Liver (tissue), 3 donors: ENCODE measurements around the gene CIC.

Experiments used
- ATF3 ChIP-seq: IDR thresholded peaks from 2 replicates; pipeline ENCODE4 v1.6.1; 2016; ENCODE audit warnings: antibody characterized with exemption
- CTCF ChIP-seq: fragments of 150-350 bp; IDR thresholded peaks from 2 replicates; pipeline ENCODE4 v1.5.1; 2017; ENCODE audit warnings: improper control_type of control experiment, low read depth, low read length; ENCODE audit not compliant: missing input control
- EGR1 ChIP-seq, 2 donors: IDR thresholded peaks; 2 replicates each; pipeline ENCODE4 v1.6.1; 2016 to 2018; ENCODE audit warnings: antibody characterized with exemption in 2 of 2, low read depth in 2 of 2
- FOXA1 ChIP-seq: IDR thresholded peaks from 2 replicates; pipeline ENCODE4 v1.6.1; 2016; ENCODE audit warnings: antibody characterized with exemption
- GABPA ChIP-seq, 2 donors: IDR thresholded peaks in 1 of 2; conservative IDR thresholded peaks in 1 of 2; 2 replicates each; pipeline ENCODE4 v1.6.1; 2016; ENCODE audit warnings: antibody characterized with exemption in 2 of 2, mild to moderate bottlenecking in 1 of 2, moderate library complexity in 1 of 2
- HNF4G ChIP-seq: IDR thresholded peaks from 2 replicates; pipeline ENCODE4 v1.6.1; 2016; ENCODE audit warnings: antibody characterized with exemption
- JUND ChIP-seq, 2 donors: IDR thresholded peaks; 2 replicates each; pipeline ENCODE4 v1.6.1; 2016; ENCODE audit warnings: antibody characterized with exemption in 2 of 2
- MAX ChIP-seq: IDR thresholded peaks from 2 replicates; pipeline ENCODE4 v1.6.1; 2016; ENCODE audit warnings: antibody characterized with exemption
- RAD21 ChIP-seq, 2 donors: IDR thresholded peaks; 2 replicates each; pipeline ENCODE4 v1.6.1; 2016; ENCODE audit warnings: antibody characterized with exemption in 2 of 2, mild to moderate bottlenecking in 2 of 2
- REST ChIP-seq: IDR thresholded peaks from 2 replicates; pipeline ENCODE4 v1.6.1; 2016; ENCODE audit warnings: antibody characterized with exemption, mild to moderate bottlenecking
- SP1 ChIP-seq: IDR thresholded peaks from 2 replicates; pipeline ENCODE4 v1.6.1; 2018; ENCODE audit warnings: antibody characterized with exemption, mild to moderate bottlenecking
- TAF1 ChIP-seq: conservative IDR thresholded peaks from 2 replicates; pipeline ENCODE4 v1.6.1; 2016; ENCODE audit warnings: antibody characterized with exemption, mild to moderate bottlenecking
- YY1 ChIP-seq: IDR thresholded peaks from 2 replicates; pipeline ENCODE4 v1.6.1; 2016; ENCODE audit warnings: antibody characterized with exemption, mild to moderate bottlenecking
- TF ChIP-seq, protein P1 (sequence below): IDR thresholded peaks from 2 replicates; pipeline ENCODE4 v1.6.1; 2016; ENCODE audit warnings: antibody characterized with exemption
- donor health status: healthy.
- donor health status: healthy.

- TF ChIP-seq CTCF = no peak
- TF ChIP-seq ATF3 = no peak
- TF ChIP-seq EGR1 (IDR thresholded peaks at IDR 0.05; ENCODE audit: low read depth in 2 of 2) = no peak
- no peak for TF ChIP-seq RAD21 (IDR thresholded peaks at IDR 0.05)
- TF ChIP-seq SP1 = no peak
- no peak for TF ChIP-seq REST
- TF ChIP-seq MAX = no peak
- TF ChIP-seq, protein P1, sequence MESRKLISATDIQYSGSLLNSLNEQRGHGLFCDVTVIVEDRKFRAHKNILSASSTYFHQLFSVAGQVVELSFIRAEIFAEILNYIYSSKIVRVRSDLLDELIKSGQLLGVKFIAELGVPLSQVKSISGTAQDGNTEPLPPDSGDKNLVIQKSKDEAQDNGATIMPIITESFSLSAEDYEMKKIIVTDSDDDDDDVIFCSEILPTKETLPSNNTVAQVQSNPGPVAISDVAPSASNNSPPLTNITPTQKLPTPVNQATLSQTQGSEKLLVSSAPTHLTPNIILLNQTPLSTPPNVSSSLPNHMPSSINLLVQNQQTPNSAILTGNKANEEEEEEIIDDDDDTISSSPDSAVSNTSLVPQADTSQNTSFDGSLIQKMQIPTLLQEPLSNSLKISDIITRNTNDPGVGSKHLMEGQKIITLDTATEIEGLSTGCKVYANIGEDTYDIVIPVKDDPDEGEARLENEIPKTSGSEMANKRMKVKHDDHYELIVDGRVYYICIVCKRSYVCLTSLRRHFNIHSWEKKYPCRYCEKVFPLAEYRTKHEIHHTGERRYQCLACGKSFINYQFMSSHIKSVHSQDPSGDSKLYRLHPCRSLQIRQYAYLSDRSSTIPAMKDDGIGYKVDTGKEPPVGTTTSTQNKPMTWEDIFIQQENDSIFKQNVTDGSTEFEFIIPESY = no peak
- TF ChIP-seq JUND (IDR thresholded peaks at IDR 0.05) = no peak
- no peak for TF ChIP-seq GABPA (IDR thresholded peaks at IDR 0.05 in 1 of 2, conservative IDR thresholded peaks at IDR 0.05 in 1 of 2)
- no peak for TF ChIP-seq FOXA1
- no peak for TF ChIP-seq YY1
- TF ChIP-seq HNF4G = no peak
- TF ChIP-seq TAF1 = no peak
These were observed 37.6 kb downstream of the CIC start for GRCh38 chr19:42306646-42307045.
